GM19238 (cell line): ENCODE data around the gene WDFY4.

Source experiments
- DNase-seq: peaks from one replicate; pipeline ENCODE4 v3.0.0; 2011; ENCODE audit warnings: low spot score; ENCODE audit not compliant: insufficient read length

The WDFY4 gene

DNA sequence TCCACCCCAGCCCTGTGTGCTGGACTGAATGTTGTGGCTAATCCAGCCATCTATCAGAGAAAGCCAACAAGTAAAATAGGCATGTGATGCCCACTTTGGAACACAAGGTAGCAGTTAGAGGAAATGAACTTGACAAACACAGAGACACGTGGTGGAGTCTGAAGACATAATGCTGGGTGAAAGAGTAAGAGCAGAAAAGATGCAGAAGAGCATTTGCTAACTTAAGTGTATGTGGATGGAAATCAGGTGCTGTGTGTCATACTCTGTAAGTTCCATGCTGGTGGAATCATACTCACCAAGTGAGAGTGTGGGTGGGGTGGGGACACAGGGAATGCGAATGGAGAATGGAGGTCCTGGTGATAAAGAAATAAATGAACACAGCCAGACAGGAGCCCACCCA is 22.8 kb downstream of the WDFY4 start:
- no peak for DNase-seq

DNA sequence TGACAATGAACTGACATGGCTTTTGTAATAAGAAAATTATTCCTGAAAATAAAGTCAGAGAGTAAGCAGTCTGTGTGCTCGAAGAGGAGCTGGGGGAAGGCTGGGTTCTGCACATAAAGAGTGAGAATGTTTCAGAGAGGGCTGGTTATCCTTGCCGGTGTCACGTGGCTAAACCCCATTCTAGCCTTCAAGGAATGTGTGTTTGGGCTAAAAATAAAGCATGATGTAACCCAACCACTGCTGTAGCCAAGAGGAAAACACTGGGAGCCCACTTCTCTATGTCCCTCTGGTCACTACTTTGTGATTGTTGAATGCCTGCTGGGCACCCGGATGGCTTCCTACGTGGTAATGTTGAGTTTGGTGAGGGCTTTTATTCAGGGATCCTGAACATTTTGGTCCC is 23.5 kb downstream of the WDFY4 start:
- no peak for DNase-seq

DNA sequence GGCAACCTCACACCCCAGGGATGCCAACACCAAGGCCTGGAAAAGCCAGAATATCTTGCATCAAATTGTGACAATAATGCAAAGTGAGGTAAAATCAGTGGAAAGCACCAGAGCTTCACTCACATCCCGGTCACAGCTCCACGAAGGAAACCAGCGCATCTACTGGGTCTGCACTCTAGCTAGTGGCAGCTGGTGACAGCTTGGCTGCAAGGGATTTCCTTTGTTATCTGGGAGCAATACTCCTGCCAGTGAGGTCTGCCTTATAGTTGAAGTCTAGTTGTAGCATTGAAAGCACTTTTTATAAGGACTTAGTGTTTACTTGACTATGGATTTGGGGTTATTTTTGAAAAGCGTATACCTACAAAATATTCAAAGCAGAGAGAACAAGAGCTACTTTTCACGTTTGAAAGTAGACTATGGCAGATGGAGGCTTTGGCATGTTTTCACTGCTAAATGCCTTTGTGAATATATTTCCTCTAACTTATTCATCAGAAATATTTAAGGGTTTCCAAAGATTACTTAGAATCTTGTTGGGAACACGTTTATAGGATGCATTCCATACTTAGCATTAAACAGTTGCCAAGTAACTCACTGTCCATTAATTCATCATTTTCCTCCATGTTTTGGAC is 26.1 kb downstream of the WDFY4 start:
- no peak for DNase-seq

DNA sequence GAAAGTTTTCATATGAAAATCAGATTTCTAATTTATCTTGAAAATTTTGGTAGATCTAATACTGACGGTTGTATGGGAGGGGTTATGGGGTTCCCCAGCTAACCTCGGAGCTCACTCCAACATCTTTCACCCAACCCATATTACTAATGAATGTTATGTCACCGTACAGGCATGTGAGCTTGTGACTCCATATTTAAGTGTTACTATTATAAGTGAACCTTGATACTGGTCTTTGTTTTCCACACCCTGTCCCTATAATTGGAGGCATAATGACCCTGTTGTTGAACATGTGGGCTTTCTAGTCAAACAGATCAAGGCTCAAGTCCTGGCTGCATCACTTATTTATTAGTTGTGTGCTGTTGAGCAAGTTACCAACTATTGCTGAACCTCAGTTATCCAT is 27.2 kb downstream of the WDFY4 start:
- no peak for DNase-seq

DNA sequence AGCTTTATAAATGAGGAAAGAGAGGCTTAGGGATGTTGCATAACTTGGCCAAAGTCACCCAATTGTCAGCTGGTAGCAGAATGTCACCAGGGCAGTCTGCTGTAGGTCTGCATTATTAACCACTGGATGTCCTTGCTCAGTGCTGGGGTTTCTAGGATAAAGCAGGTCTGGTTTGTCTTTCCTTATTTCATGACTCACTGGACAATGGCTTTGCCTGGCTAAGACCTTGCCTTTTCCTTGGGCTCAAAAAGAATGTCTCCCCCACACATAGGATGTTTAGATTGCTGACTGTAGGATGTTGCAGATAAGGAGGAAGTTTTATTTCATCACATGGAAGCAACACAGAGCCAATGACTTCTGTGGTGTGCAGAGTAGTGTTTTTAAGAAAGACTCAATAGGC is 29.4 kb downstream of the WDFY4 start:
- no peak for DNase-seq

DNA sequence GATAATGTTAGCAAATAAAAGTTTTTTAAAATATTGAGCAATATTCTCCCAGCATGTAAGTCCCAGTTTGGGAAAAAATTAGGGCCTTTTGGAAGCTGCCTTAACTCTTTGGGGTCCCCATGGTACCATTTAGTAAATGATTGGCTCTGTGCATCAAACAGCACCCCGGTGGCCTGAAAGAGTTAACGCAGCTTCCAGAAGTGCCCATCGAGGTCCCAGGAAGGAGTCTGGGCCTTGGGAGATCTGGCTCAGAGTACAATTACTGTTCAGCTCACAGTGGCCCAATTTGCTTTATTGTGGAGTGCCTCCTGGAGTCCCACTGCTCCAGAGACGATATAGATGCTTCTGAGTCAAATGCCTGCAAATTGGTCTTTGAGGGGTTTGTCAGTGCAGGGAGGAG is 31.7 kb downstream of the WDFY4 start:
- no peak for DNase-seq

DNA sequence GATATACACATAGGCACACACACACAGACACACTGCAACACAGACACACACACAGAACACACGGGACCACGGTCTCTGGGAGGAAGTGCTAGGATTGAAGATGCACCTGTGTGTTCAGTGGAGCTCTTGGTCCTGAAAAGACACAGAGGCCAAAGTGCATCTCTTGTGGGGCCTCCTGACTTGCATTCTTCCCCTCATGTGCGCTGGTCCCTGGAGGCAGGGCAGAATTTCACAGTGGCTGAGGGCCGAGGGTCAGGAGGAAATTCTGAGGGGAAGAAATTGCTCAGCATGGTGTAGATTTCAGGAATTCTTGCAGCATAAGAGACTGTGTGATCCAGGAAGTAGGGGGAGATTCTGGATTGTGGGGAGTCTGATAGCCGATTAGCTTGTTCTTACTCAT is 35.9 kb downstream of the WDFY4 start:
- DNase-seq = no peak

DNA sequence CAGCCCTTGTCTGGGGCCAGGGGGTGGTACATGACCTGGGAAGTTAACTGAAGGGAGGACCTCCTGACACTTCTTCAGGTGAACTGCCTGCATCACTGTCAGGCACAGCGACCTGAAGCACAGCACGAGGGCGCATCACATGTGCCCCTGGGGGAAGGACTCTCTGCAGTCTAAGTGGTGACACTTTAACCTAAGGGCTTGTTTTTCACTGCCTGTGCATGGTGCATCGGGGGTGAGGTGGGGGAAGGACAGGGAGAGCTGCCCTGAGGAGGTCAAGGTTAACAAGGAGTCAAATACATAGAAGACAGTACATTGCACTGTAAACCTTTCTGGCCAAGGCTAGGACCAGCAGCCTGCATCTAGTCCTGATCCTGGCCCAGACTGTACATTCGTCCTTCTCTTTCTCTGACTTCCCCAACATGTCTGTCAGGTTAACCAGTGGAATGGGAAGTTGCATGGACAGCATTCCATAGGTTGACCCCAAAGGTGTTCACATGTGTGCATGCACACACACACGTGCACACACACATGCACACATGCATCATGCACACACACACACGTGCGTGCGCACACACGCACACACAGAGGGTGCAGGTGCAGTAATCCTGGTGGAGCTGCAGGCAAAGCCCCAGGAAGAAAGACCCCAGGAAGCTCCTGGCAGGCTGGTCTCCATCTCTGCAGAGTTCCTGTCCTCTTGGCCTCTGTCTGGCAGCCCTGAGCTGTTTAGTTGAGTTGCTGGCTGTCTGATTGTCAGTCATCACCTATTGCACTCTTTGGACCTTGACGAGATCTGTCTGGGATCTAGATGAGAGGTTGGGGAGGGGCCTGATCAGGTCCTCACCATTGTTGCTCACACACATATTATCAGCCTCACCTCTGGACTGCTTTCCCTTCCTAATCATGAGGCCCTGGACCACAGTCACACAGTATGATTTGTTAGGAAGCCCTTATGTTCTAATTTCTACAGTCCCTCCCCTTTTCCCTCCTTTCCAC is 37.8 kb downstream of the WDFY4 start:
- DNase-seq = no peak

DNA sequence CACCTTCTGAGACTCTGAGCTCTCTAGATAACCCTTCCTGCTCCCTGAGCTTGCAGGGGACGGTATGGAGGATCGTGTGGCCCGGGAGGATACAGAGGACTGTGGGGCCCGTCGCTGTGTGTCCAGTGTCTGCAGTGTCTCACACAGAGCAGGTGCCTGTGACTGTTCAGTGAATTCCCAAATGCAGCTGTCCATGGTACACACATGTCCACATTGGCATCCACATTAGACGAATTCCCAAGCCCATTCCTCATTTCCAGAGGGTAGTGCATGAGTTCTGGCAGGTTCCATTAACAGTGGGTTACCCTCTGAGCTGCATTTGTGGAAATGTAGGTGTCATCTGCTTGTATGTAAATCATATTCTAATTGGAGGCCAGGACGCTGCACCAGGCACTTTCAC is 39.5 kb downstream of the WDFY4 start:
- no peak for DNase-seq

DNA sequence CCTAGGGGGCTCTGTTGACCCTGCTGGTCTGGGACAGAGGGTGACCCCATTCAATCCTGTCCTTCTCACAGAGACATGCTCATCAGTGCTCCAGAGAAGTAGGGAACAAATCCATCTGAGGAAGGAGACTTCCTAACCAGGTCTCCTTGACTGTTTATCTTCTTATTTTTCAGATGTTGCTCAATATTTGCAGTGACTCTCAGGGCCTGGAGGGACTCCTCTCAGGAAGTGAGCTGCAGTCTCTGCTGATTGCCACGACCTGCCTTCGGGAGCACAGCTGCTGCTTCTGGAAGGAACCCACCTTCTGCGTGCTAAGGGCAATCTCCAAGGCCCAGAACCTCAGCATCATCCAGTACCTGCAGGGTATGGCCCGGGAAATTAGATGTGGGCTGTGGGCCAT is 41.0 kb downstream of the WDFY4 start:
- DNase-seq = no peak

DNA sequence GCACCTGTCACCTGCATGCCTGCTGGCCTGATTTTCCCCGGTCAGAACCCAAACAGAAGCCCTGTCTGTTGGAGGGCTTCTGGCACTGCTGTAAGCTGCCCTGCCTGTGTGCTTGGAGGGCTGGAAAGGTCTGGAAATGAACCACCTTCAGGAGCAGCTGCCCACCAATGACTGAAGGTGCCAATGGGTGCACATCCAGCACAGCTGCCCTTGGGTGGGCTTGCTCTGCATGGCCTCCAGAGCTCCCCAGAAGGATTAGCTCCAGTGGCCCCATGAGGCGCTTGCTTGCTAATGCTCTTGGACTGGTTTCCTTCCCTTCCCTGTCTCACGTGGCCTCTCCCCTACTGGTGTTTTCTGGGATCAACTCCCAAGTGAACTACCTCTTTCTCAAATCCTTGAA is 43.2 kb downstream of the WDFY4 start:
- DNase-seq = no peak

DNA sequence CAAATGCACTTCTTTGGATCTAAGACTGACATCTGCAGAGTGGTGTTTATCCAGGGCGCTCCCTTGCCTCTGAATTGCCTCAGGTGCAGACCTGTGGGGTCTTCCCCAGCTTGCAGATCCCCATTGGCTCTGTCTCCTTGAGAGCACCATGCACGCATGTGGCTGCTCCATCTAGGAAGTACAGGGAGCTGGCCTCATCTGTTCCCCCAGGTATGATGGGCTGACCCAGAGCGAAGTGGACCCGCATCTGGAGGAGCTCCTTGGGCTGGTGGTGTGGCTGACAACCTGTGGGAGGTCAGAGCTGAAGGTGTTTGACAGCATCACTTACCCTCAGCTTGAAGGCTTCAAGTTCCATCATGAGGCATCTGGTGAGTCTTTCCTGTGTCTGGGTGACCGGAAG is 44.5 kb downstream of the WDFY4 start:
- no peak for DNase-seq

DNA sequence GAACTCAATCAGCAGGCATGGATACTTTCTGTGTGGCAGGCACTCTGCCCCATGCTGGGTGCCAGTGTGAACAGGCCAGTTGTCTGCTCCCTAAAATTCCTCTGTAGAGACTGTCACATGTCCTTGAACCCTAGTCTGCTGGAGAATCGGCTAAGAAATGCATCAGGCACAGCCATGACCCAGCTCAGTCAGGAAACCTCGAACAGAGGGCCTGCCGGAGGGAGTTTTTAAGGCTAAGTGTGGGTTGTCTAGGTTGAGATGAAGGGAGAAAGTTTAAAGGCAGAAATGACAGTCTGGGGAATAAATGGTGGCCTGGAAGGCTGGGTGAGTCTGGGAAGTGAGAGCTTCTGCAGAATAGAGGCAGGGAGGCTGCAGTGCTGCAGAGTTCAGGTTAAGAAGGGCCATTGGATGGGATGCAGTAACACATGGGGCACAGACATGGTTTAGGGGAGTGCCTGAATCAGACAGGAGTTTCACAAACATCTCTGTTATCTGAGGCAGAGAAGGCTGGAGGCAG is 45.3 kb downstream of the WDFY4 start:
- DNase-seq = no peak

DNA sequence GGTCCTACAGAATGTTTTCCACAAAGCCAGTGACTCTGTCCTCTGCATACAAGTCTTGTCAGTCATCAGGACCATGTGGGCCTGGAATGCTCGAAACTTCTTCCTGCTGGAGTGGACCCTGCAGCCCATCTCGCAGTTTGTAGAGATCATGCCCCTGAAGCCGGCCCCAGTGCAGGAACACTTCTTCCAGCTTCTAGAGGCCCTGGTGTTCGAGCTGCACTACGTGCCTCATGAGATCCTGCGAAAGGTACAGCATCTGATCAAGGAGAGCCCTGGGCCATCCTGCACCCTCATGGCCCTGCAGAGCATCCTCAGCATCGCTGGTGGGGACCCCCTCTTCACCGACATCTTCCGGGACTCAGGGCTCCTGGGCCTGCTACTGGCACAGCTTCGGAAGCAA is 46.5 kb downstream of the WDFY4 start:
- DNase-seq = no peak

DNA sequence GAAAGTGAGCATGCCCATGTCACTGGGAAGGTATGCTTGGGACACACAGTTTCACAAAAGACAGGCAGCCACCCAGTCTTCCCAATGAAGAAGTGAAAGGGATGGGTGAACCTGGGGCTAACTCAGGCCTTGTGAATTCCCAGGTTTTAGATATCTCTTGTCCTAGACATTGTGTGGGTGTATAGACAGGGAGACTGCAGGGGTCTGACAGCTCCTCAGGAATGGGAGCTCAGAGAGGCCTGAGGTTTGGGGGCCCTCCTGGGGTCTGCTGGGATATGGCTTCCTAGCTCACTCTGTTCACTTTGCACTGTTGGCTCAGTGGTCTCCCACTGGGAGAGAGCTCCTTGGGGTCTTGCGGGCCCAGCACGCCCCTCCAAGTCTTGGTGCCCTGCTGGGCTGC is 47.0 kb downstream of the WDFY4 start:
- no peak for DNase-seq

DNA sequence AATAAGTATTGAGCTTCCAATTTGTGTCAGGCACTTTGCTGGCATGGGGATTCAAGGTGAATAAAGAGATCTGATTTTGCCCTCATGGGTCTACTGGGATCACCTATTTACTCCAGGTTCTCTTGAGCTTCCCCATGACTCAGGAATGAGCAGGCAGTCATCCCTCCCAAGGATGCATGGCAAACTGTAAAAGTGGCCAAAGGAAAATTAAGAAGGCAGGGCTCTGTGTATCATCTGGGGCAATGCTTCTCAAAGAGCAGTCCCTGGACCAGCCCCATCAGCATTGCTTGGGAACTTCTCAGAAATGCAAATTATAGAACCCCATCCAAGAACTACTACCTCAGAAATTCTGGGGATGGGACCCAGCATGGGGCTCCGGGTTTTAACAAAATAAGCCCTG is 48.7 kb downstream of the WDFY4 start:
- DNase-seq = no peak

DNA sequence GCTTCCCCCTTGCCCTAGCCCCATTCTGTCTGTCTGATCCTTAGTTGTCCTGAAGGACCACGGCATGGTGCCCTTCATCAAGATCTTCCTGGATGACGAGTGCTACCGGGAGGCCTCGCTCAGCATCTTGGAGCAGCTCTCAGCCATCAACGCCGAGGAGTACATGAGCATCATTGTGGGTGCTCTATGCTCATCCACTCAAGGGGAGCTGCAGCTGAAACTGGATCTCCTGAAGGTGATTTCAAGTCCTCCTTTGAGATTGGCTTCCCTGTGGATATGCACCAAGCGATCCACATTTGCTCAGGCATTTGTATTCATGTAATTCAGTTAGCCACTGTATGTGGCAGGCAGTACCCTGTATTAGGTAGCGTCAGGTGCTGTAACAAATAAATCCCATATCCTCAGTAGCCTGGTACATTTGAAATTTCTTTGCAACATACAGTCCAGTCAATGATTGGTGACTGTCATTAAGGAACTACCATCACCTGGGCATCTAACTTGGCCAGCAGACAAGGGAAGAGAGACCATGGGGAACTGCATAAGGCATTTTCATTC is 51.2 kb downstream of the WDFY4 start:
- no peak for DNase-seq

DNA sequence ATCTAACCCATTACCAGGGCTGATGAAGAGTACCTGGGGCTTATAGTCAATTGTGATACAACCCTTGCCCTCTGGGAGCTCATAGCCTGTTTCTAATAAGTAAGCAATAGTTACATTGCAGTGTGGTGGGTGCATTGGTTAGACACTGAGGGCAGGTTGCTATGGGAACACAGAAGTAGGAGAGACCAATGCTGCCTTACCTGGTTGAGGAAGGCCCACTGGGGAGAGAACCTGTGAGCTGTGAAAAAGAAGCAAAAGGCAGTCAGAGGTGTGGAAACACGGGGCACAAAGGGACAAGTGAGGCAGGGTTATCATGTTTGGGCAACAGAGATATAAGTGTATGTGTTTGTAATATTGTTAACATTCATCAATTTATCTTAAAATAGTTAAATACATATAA is 51.9 kb downstream of the WDFY4 start:
- no peak for DNase-seq

DNA sequence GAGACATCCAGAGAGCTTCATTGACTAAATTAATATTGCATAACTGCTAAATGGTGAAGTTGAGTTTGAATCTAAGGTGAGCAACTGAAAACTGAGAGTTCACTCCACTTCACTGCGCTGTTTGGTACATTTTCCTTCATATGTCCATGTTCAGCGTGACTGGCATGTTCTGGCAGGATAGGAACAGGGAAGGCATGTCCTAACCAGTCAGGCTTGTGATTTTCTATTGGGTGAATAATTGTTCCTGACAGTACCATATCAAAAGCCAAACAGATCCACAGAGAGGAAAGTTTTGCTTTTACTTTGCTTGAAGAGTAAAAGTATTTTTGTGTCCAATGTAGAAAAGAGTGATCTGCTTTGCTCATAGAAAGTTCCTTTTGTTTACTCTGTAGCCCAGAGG is 53.2 kb downstream of the WDFY4 start:
- DNase-seq = no peak

DNA sequence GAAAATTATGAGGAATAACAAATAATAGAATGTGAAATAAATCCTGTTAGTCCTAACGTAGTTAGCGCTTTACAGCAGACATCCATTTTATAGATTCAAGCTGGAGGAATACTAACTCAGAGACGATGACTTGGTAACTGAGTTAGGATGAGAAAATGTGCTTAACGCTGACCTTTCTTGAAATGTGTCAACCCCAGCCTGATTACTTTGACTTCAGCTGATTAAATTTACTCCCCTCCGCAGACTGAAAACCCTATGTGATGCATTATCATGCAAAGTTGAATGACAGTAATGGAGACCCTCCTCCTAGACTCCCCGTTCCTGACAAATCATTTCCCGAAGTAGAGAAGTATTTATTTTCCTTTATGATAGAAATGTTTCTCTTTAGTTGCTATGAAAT is 54.5 kb downstream of the WDFY4 start:
- DNase-seq = no peak

DNA sequence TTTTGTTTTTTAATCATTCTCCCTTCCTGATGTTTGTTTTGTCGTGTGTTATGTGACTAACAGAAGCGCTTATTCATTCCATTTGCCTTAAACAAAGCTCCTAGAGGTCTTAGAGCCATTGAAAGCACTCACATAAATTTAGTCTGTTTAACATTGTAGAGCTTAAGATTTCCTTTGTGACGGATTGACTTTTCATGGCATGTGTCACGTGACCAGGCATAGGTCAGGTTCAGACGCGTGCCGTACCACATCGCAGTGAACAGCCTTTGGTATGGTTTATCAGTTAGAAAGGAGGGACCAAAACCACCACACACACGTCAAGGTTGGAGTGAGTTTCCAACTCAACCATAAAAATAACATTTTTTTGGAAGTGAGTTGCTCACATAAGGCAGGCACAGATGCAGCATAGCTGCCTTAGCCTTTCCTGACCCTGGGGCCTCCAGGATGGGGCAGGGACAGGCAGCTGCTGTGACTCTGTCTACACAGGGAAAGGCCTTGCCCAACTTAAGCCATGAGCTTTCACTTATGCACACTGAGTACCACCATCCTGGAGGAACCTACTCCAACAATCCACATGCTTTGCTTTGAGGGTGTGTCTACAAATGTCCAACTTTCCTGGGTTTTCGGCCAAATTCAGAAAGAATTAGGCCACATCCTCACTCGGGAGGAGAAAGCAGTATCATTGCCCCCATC is 55.5 kb downstream of the WDFY4 start:
- DNase-seq = no peak

DNA sequence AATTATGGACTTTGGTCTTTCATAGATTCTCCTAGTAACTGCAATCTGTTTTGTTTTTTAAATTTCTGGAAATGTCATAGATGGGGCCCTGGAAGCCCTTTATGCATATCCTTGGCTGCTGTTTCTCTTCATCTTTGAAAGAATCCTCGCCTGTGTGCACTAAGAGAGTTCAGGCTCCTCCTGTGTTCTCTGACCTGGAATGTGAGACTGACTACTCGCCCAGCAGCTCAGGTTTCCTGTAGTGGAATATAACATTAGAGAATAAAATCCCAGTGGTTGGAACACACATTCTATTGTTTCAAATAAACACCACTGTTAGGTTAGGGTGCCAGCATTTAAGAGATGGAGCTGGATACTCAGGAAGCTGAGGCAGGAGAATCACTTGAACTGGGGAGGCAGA is 56.3 kb downstream of the WDFY4 start:
- no peak for DNase-seq
